Measurements from ENCODE around the gene SLC38A5.

DNA sequence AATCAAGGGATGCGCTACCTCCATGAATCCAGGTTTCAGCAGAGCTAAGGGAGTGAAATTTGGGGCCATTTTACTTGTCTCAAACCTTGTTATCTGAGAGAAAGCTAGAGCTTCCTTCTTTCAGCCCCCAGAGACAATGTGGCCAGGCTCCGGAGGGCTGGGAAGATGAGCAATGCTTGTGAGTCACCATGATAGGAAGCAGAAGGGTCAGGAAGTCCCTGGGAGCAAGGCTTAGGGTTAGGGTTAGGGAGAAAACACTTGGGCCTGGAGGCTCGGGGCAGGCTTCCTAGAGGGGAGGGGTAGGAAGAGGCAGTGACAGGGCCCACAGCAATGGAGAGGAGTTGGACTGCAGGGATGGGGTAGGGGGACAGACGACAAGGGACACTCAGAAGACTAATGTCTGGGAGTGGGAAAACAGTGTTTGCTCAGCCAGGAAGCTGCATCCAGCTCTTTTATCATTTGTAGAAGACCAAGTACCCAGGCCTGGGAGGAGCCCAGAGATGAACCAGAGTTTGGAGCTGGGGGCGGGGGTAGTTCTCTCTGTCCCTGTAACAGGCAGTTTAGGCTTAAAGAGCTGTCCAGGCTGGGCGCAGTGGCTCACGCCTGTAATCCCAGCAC is 22.3 kb upstream of the SLC38A5 start:
- no peak for TF ChIP-seq POLR2AphosphoS5 (IDR thresholded peaks at IDR 0.05)
- TF ChIP-seq, protein P1, sequence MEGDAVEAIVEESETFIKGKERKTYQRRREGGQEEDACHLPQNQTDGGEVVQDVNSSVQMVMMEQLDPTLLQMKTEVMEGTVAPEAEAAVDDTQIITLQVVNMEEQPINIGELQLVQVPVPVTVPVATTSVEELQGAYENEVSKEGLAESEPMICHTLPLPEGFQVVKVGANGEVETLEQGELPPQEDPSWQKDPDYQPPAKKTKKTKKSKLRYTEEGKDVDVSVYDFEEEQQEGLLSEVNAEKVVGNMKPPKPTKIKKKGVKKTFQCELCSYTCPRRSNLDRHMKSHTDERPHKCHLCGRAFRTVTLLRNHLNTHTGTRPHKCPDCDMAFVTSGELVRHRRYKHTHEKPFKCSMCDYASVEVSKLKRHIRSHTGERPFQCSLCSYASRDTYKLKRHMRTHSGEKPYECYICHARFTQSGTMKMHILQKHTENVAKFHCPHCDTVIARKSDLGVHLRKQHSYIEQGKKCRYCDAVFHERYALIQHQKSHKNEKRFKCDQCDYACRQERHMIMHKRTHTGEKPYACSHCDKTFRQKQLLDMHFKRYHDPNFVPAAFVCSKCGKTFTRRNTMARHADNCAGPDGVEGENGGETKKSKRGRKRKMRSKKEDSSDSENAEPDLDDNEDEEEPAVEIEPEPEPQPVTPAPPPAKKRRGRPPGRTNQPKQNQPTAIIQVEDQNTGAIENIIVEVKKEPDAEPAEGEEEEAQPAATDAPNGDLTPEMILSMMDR (IDR thresholded peaks at IDR 0.05) = no peak
- no peak for TF ChIP-seq POLR2A (IDR thresholded peaks at IDR 0.05; ENCODE audit: low read depth)

Measured in esophagus muscularis mucosa (tissue), 3 donors.